Measurements from ENCODE around the gene TSPEAR.
A peak's percentile ranks its signal among the peaks of the same experiment; 100 is the strongest.
"Not testable (repeated sequence)": the region's sequence is repeated elsewhere in the genome, so short reads cannot be mapped to it uniquely, and the experiment has no call there.

Gene TSPEAR

GRCh38 chr21:44601091-44601490, 110.3 kb downstream of the TSPEAR start:
- not testable (repeated sequence) for DNase-seq

GRCh38 chr21:44600118-44600978, 111.0 kb downstream of the TSPEAR start, which contains the start of gene KRTAP10-7:
KRTAP10-7 (plus strand) TSS chr21:44600597; CDS start chr21:44600622, 25 bp downstream.
- not testable (repeated sequence) for DNase-seq

GRCh38 chr21:44599264-44600029, 111.9 kb downstream of the TSPEAR start:
- DNase-seq: no peak

GRCh38 chr21:44598061-44598460, 113.3 kb downstream of the TSPEAR start:
- no peak for DNase-seq

GRCh38 chr21:44596068-44596725, 115.2 kb downstream of the TSPEAR start:
- DNase-seq: no peak

GRCh38 chr21:44595524-44595923, 115.8 kb downstream of the TSPEAR start:
- DNase-seq: no peak

- peak; percentile 10 for DNase-seq
These were observed 116.9 kb downstream of the TSPEAR start for GRCh38 chr21:44594406-44594916.

GRCh38 chr21:44593598-44594405, 117.6 kb downstream of the TSPEAR start:
- DNase-seq: peak; percentile 14

- peak; percentile 16 for DNase-seq
These were observed 118.7 kb downstream of the TSPEAR start, which contains the start of gene KRTAP10-6 for GRCh38 chr21:44592446-44593311. KRTAP10-6 (minus strand) TSS chr21:44592505; CDS start chr21:44592484, 21 bp downstream.

GRCh38 chr21:44591801-44592130, 119.6 kb downstream of the TSPEAR start:
- peak; percentile 16 for DNase-seq

GRCh38 chr21:44590897-44591800, 120.2 kb downstream of the TSPEAR start:
- DNase-seq: peak; percentile 11

GRCh38 chr21:44590311-44590721, 121.1 kb downstream of the TSPEAR start:
- DNase-seq: peak; percentile 21

GRCh38 chr21:44589586-44590305, 121.6 kb downstream of the TSPEAR start:
- peak; percentile 4 for DNase-seq

GRCh38 chr21:44589094-44589493, 122.3 kb downstream of the TSPEAR start:
- no peak for DNase-seq

- no peak for DNase-seq
These were observed 125.5 kb downstream of the TSPEAR start for GRCh38 chr21:44585892-44586291.

GRCh38 chr21:44583800-44584147, 127.6 kb downstream of the TSPEAR start:
- DNase-seq: no peak

GRCh38 chr21:44583089-44583799, 128.1 kb downstream of the TSPEAR start:
- peak; percentile 18 for DNase-seq

- DNase-seq: no peak
These were observed 129.3 kb downstream of the TSPEAR start for GRCh38 chr21:44582055-44582454.

GRCh38 chr21:44581158-44581557, 130.2 kb downstream of the TSPEAR start:
- no peak for DNase-seq

Measured in stimulated activated CD8-positive, alpha-beta memory T cell treated with anti-CD3 and anti-CD28 coated beads, Interleukin-4, amount 100 ng/mL, for 48 hours (primary cell).